ENCODE results near the gene CLCNKA.

- TF ChIP-seq CTCF (IDR thresholded peaks at IDR 0.05; ENCODE audit: low read depth, low read length) = no peak
- TF ChIP-seq POLR2A (IDR thresholded peaks at IDR 0.05; ENCODE audit: extremely low read depth, insufficient read length) = no peak
- TF ChIP-seq MAX (IDR thresholded peaks at IDR 0.05; ENCODE audit: low read depth, low read length) = no peak
- no peak for TF ChIP-seq MYC (IDR thresholded peaks at IDR 0.05; ENCODE audit: low read depth, low read length)
Observed at GRCh38 chr1:16013908-16014258, 8.0 kb upstream of the CLCNKA start.

Data from NB4 (cell line).